IMR-90 (cell line): Measurements from ENCODE around the gene PRKCE. TPM values are rescaled to one million over a fixed set of nuclear protein-coding genes. Genes with fewer than 3 reads are reported as not detected.

ENCODE experiments used
- ATAC-seq: fragments of 200-7000 bp; cut with Tn5 transposase; 2 replicates; pipeline ENCODE4 v1.9.1; 2020; ENCODE audit warnings: low read depth, mild to moderate bottlenecking, moderate library complexity
- BruUV-seq: library from RNA; stranded (reverse); fragments of 400-500 nt; replicated peaks from 2 replicates; lab custom pipeline; 2021; lab: Mats Ljungman, UMichigan
- CTCF ChIA-PET: fragments of 300-600 bp; formaldehyde crosslinking; extraction: SDS; loops from one replicate; lab custom pipeline; 2021; ENCODE audit warnings: antibody characterized with exemption; lab: Yijun Ruan, JAX
- POLR2A ChIA-PET: fragments of 300-600 bp; sonication (Branson Sonifier 250); formaldehyde crosslinking; loops from one replicate; lab custom pipeline; 2022; ENCODE audit warnings: antibody characterized with exemption; ENCODE audit not compliant: unreplicated experiment; lab: Charles Lee
- DNase-seq: peaks from one replicate; pipeline ENCODE4 v3.0.0; 2013
- H2AFZ ChIP-seq: replicated peaks from 2 replicates; pipeline ENCODE3; 2013; ENCODE audit warnings: low read length, mild to moderate bottlenecking; ENCODE audit not compliant: poor library complexity
- H2AK5ac ChIP-seq: 2 replicates; pipeline ENCODE4 v1.6.1; 2013; ENCODE audit warnings: low read depth, low read length, inconsistent platforms
- H2AK9ac ChIP-seq: replicated peaks from 2 replicates; pipeline ENCODE3; 2013; ENCODE audit warnings: mild to moderate bottlenecking, low read depth, low read length, moderate library complexity; ENCODE audit not compliant: poor library complexity
- H2BK120ac ChIP-seq: 2 replicates; pipeline ENCODE4 v1.6.1; 2013; ENCODE audit warnings: low read depth, low read length, inconsistent platforms
- H2BK15ac ChIP-seq: 3 replicates; pipeline ENCODE4 v1.6.1; 2013; ENCODE audit warnings: low read depth, low read length, inconsistent platforms
- H2BK20ac ChIP-seq: 2 replicates; pipeline ENCODE4 v1.6.1; 2013; ENCODE audit warnings: low read depth, mild to moderate bottlenecking, inconsistent platforms, low read length, moderate library complexity
- H2BK5ac ChIP-seq: 2 replicates; pipeline ENCODE4 v1.6.1; 2013; ENCODE audit warnings: mild to moderate bottlenecking, low read depth, low read length, inconsistent platforms; ENCODE audit not compliant: poor library complexity, severe bottlenecking
- H3K14ac ChIP-seq: replicated peaks from 2 replicates; pipeline ENCODE4 v1.6.1; 2013; ENCODE audit warnings: low read depth, low read length, inconsistent platforms
- H3K18ac ChIP-seq: 2 replicates; pipeline ENCODE4 v1.6.1; 2013; ENCODE audit warnings: low read depth, low read length, control low read depth
- H3K23ac ChIP-seq: 2 replicates; pipeline ENCODE4 v1.6.1; 2013; ENCODE audit warnings: low read depth, low read length, inconsistent platforms
- H3K27ac ChIP-seq: 2 replicates; pipeline ENCODE4 v1.5.1; 2013; ENCODE audit warnings: mild to moderate bottlenecking, control low read depth, low read length; ENCODE audit not compliant: insufficient read depth
- H3K27me3 ChIP-seq: 2 replicates; pipeline ENCODE4 v1.6.1; 2013; ENCODE audit warnings: low read length; ENCODE audit not compliant: control insufficient read depth, insufficient read depth
- H3K36me3 ChIP-seq: 2 replicates; pipeline ENCODE4 v1.6.1; 2013; ENCODE audit warnings: low read length, mixed read lengths; ENCODE audit not compliant: control insufficient read depth, insufficient read depth
- H3K4ac ChIP-seq: 2 replicates; pipeline ENCODE4 v1.6.1; 2013; ENCODE audit warnings: low read depth, low read length, inconsistent platforms
- H3K4me1 ChIP-seq: 2 replicates; pipeline ENCODE4 v1.6.1; 2013; ENCODE audit warnings: low read length, mixed read lengths; ENCODE audit not compliant: control insufficient read depth, insufficient read depth
- H3K4me2 ChIP-seq: 2 replicates; pipeline ENCODE4 v1.6.1; 2013; ENCODE audit warnings: low read depth, mild to moderate bottlenecking, control low read depth, low read length, moderate library complexity
- H3K4me3 ChIP-seq: 2 replicates; pipeline ENCODE4 v1.5.1; 2013; ENCODE audit warnings: low read depth, mild to moderate bottlenecking, control low read depth, low read length, moderate library complexity; ENCODE audit not compliant: insufficient read depth
- H3K56ac ChIP-seq: 2 replicates; pipeline ENCODE4 v1.6.1; 2013; ENCODE audit warnings: low read length, inconsistent platforms; ENCODE audit not compliant: insufficient read depth; ENCODE audit errors: extremely low read depth
- H3K79me1 ChIP-seq, 2 experiments: 2 replicates each; pipeline ENCODE4 v1.6.1; 2013; ENCODE audit warnings: low read length in 2 of 2, inconsistent platforms in 1 of 2, low read depth in 1 of 2
- H3K9ac ChIP-seq: 2 replicates; pipeline ENCODE4 v1.6.1; 2013; ENCODE audit warnings: low read depth, low read length, control low read depth
- H3K9me1 ChIP-seq: 2 replicates; pipeline ENCODE4 v1.6.1; 2013; ENCODE audit warnings: low read length, inconsistent platforms; ENCODE audit not compliant: insufficient read depth
- H3K9me3 ChIP-seq: 2 replicates; pipeline ENCODE4 v1.6.1; 2013; ENCODE audit warnings: low read length; ENCODE audit not compliant: control insufficient read depth, insufficient read depth
- H4K20me1 ChIP-seq: 2 replicates; pipeline ENCODE4 v1.6.1; 2013; ENCODE audit warnings: low read length, inconsistent platforms; ENCODE audit not compliant: insufficient read depth
- H4K5ac ChIP-seq: 2 replicates; pipeline ENCODE4 v1.6.1; 2013; ENCODE audit warnings: mild to moderate bottlenecking, low read depth, low read length, control low read depth
- H4K8ac ChIP-seq, 2 experiments: 2 replicates each; pipeline ENCODE4 v1.6.1; 2013; ENCODE audit warnings: low read depth in 2 of 2, low read length in 2 of 2, control low read depth in 1 of 2, inconsistent platforms in 1 of 2
- H4K91ac ChIP-seq: 2 replicates; pipeline ENCODE4 v1.6.1; 2013; ENCODE audit warnings: low read depth, low read length, inconsistent platforms; ENCODE audit not compliant: insufficient read depth
- BHLHE40 ChIP-seq: fragments of 150-350 bp; IDR thresholded peaks from 2 replicates; pipeline ENCODE4 v1.6.1; 2016; ENCODE audit warnings: mild to moderate bottlenecking, low read depth, low read length
- CHD1 ChIP-seq: IDR thresholded peaks from 2 replicates; pipeline ENCODE4 v1.6.1; 2012; ENCODE audit warnings: low read depth, low read length, improper control_type of control experiment
- MAFK ChIP-seq: IDR thresholded peaks from 2 replicates; pipeline ENCODE4 v1.6.1; 2012; ENCODE audit warnings: low read depth, low read length, improper control_type of control experiment
- MAZ ChIP-seq: IDR thresholded peaks from 2 replicates; pipeline ENCODE4 v1.6.1; 2012; ENCODE audit warnings: low read depth, mild to moderate bottlenecking, low read length, improper control_type of control experiment, moderate library complexity, borderline replicate concordance
- MXI1 ChIP-seq: IDR thresholded peaks from 2 replicates; pipeline ENCODE4 v1.6.1; 2012; ENCODE audit warnings: low read depth, mild to moderate bottlenecking, low read length, moderate library complexity, borderline replicate concordance
- NFE2L2 ChIP-seq: fragments of 150-350 bp; IDR thresholded peaks from 2 replicates; pipeline ENCODE4 v1.6.1; 2016; ENCODE audit warnings: low read depth, mild to moderate bottlenecking, low read length
- POLR2A ChIP-seq: IDR thresholded peaks from 2 replicates; pipeline ENCODE4 v1.6.1; 2012; ENCODE audit warnings: mild to moderate bottlenecking, low read depth, low read length
- RAD21 ChIP-seq: IDR thresholded peaks from 2 replicates; pipeline ENCODE4 v1.6.1; 2012; ENCODE audit warnings: low read length, improper control_type of control experiment
- RCOR1 ChIP-seq: IDR thresholded peaks from 2 replicates; pipeline ENCODE4 v1.6.1; 2012; ENCODE audit warnings: mild to moderate bottlenecking, low read length, improper control_type of control experiment; ENCODE audit not compliant: insufficient replicate concordance
- RFX5 ChIP-seq: IDR thresholded peaks from 2 replicates; pipeline ENCODE4 v1.8.0; 2012; ENCODE audit warnings: low read depth, mild to moderate bottlenecking, low read length, moderate library complexity
- SMC3 ChIP-seq: fragments of 150-350 bp; IDR thresholded peaks from 2 replicates; pipeline ENCODE4 v1.6.1; 2016; ENCODE audit warnings: low read depth, mild to moderate bottlenecking, antibody characterized with exemption, low read length, moderate library complexity
- WGBS, 2 experiments: methylation state at CpG; one replicate each; pipeline versions ENCODE4 v1.1.5 to v1.1.7; 2013; ENCODE audit warnings: missing lambda C conversion rate in 2 of 2; ENCODE audit not compliant: insufficient read length in 1 of 2; ENCODE audit errors: extremely low coverage in 2 of 2; 5-methylcytosine and 5-hydroxymethylcytosine counted together
- dilution Hi-C: fragments of 300-500 bp; cut with HindIII; formaldehyde crosslinking; loops from one replicate; pipeline ENCODE4 v1.14.3; 2018; ENCODE audit warnings: low sequenced_read_pairs; ENCODE audit not compliant: unreplicated experiment
- in situ Hi-C: fragments of 300-500 bp; cut with MboI; formaldehyde crosslinking; loops from 3 replicates; pipeline ENCODE4 v1.14.3; 2019; ENCODE audit warnings: low sequenced_read_pairs, inconsistent platforms, mixed read lengths
- intact Hi-C: fragments of 100-400 bp; cut with micrococcal nuclease; formaldehyde crosslinking; loops from 2 replicates; pipeline ENCODE4 v1.10.0; 2022
- polyA plus RNA-seq, 3 experiments: library from polyadenylated mRNA; depleted of rRNA; stranded (reverse); fragments of >200 nt; gene quantifications; 2 replicates each; pipeline ENCODE4 v1.2.3, GENCODE V29; 2012; ENCODE audit warnings: low replicate concordance in 1 of 3
- total RNA-seq: library from RNA; depleted of rRNA; stranded (reverse); fragments of >200 nt; gene quantifications from 2 replicates; pipeline ENCODE4 v1.2.3, GENCODE V29; 2012
- TF ChIP-seq, protein P1 (sequence below): fragments of 150-350 bp; IDR thresholded peaks from 2 replicates; pipeline ENCODE4 v1.6.1; 2016; ENCODE audit warnings: low read depth, mild to moderate bottlenecking, low read length, moderate library complexity, borderline replicate concordance
- TF ChIP-seq, protein P2 (sequence below): conservative IDR thresholded peaks from 2 replicates; pipeline ENCODE4 v1.5.1; 2012; ENCODE audit warnings: mild to moderate bottlenecking, low read depth, low read length, improper control_type of control experiment
- TF ChIP-seq, protein P3 (sequence below): fragments of 150-350 bp; IDR thresholded peaks from 2 replicates; pipeline ENCODE4 v1.6.1; 2017; ENCODE audit warnings: mild to moderate bottlenecking, antibody characterized with exemption, low read length, low read depth

PRKCE gene
- total and polyA plus RNA-seq, 2 of the 4 experiments (the other 2 are of a cell fraction) = 8.1 to 32.4 TPM

DNA sequence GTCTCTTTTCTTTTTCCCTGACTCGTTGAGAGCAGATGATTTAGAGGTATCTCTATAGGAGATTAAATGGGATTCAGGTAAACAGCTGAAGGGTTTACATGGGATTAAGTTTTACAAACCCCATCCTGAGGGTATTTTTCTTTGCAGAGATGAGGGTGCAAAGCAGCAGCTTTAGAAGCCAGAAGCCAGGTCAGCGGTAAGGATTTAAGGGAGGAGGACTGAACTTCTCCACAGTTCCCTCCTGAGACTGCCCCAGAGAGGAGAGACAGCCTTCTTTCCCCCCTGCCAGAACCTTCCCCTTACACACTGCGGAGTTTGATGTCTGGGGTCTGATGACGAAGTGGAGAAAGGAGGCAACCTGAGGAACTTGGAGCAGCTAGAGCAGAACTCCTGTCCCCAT, 220.1 kb downstream of the PRKCE start:
- no peak overlapping the region for H3K56ac ChIP-seq
- H3K18ac ChIP-seq = no peak overlapping the region
- H3K4ac ChIP-seq = no peak overlapping the region; the same call in 1 of the 2 replicates
- peaks cover 20% of the 10 kb centered on the region for H3K9me1 ChIP-seq
- peaks cover 3 to 17% of the 10 kb centered on the region in 2 experiments; a peak in 2 of 4 replicates for H3K79me1 ChIP-seq
- dilution Hi-C loops (no loop called here), in situ Hi-C loops (no loop called here), intact Hi-C loops (no loop called here)
- ChIA-PET POLR2A (no interaction called here), CTCF (no interaction called here)
- H3K9ac ChIP-seq = no peak overlapping the region
- no peak overlapping the region for H3K4me3 ChIP-seq
- H3K23ac ChIP-seq = no peak overlapping the region
- DNase-seq (no peak), ATAC-seq (no peak)
- peaks cover 7% of the 10 kb centered on the region for H3K4me1 ChIP-seq
- no peak overlapping the region for H2BK5ac ChIP-seq
- H3K9me3 ChIP-seq = peaks cover 3% of the 10 kb centered on the region
- no peak overlapping the region for H4K5ac ChIP-seq
- H2AFZ ChIP-seq = no peak overlapping the region
- H2AK5ac ChIP-seq = peak overlapping the region; percentile 29; the same call in 1 of the 2 replicates
- H2BK120ac ChIP-seq = no peak overlapping the region
- no peak overlapping the region; the same call in 1 of the 2 replicates for H3K14ac ChIP-seq
- H4K20me1 ChIP-seq = no peaks in the 10 kb centered on the region; the same call in 1 of the 2 replicates
- no peak overlapping the region for H2BK20ac ChIP-seq
- no peaks in the 10 kb centered on the region for H3K27me3 ChIP-seq
- no peak overlapping the region for H4K8ac ChIP-seq
- WGBS, 2 experiments = no CpG with 5 or more reads among the region's 4 CpGs
- no peak overlapping the region for H3K4me2 ChIP-seq
- BruUV-seq = no TSS peak
- H3K36me3 ChIP-seq = no peaks in the 10 kb centered on the region
- no peak overlapping the region for H3K27ac ChIP-seq
- no peak overlapping the region; the same call in 1 of the 2 replicates for H4K91ac ChIP-seq
- no peak overlapping the region for H2BK15ac ChIP-seq
- no peak overlapping the region for H2AK9ac ChIP-seq
- TF ChIP-seq, protein P1, sequence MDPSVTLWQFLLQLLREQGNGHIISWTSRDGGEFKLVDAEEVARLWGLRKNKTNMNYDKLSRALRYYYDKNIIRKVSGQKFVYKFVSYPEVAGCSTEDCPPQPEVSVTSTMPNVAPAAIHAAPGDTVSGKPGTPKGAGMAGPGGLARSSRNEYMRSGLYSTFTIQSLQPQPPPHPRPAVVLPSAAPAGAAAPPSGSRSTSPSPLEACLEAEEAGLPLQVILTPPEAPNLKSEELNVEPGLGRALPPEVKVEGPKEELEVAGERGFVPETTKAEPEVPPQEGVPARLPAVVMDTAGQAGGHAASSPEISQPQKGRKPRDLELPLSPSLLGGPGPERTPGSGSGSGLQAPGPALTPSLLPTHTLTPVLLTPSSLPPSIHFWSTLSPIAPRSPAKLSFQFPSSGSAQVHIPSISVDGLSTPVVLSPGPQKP = no peak
- TF ChIP-seq MAFK (no peak), MAZ (no peak), CHD1 (no peak), MXI1 (no peak), NFE2L2 (no peak), RAD21 (no peak), POLR2A (no peak), SMC3 (no peak), RFX5 (no peak), BHLHE40 (no peak), RCOR1 (no peak)
- TF ChIP-seq, protein P2, sequence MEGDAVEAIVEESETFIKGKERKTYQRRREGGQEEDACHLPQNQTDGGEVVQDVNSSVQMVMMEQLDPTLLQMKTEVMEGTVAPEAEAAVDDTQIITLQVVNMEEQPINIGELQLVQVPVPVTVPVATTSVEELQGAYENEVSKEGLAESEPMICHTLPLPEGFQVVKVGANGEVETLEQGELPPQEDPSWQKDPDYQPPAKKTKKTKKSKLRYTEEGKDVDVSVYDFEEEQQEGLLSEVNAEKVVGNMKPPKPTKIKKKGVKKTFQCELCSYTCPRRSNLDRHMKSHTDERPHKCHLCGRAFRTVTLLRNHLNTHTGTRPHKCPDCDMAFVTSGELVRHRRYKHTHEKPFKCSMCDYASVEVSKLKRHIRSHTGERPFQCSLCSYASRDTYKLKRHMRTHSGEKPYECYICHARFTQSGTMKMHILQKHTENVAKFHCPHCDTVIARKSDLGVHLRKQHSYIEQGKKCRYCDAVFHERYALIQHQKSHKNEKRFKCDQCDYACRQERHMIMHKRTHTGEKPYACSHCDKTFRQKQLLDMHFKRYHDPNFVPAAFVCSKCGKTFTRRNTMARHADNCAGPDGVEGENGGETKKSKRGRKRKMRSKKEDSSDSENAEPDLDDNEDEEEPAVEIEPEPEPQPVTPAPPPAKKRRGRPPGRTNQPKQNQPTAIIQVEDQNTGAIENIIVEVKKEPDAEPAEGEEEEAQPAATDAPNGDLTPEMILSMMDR = no peak
- TF ChIP-seq, protein P3, sequence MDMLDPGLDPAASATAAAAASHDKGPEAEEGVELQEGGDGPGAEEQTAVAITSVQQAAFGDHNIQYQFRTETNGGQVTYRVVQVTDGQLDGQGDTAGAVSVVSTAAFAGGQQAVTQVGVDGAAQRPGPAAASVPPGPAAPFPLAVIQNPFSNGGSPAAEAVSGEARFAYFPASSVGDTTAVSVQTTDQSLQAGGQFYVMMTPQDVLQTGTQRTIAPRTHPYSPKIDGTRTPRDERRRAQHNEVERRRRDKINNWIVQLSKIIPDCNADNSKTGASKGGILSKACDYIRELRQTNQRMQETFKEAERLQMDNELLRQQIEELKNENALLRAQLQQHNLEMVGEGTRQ = no peak
